DND-41 (cell line): Measurements from ENCODE around the gene ST8SIA1.
"Not testable (repeated sequence)": the region's sequence is repeated elsewhere in the genome, so short reads cannot be mapped to it uniquely, and the experiment has no call there.

ENCODE experiments used
- ATAC-seq: fragments of 200-7000 bp; cut with Tn5 transposase; 3 replicates; pipeline ENCODE4 v1.9.1; 2021; ENCODE audit warnings: low read depth; ENCODE audit not compliant: insufficient read depth
- DNase-seq: peaks from one replicate; pipeline ENCODE4 v3.0.0-alpha.2; 2020
- H2AFZ ChIP-seq: 2 replicates; pipeline ENCODE4 v1.6.0; 2012; ENCODE audit warnings: low read depth, low read length
- H3K27ac ChIP-seq: 2 replicates; pipeline ENCODE4 v1.5.1; 2012; ENCODE audit warnings: low read length, inconsistent platforms
- H3K27me3 ChIP-seq: fragments of 200-600 bp; sonication (generic); 2 replicates; pipeline ENCODE4 v1.6.0; 2012; ENCODE audit warnings: low read length, mild to moderate bottlenecking, inconsistent platforms; ENCODE audit not compliant: insufficient read depth, poor library complexity
- H3K36me3 ChIP-seq: 2 replicates; pipeline ENCODE4 v1.5.1; 2012; ENCODE audit warnings: low read length, inconsistent platforms; ENCODE audit not compliant: insufficient read depth
- H3K4me1 ChIP-seq: 2 replicates; pipeline ENCODE4 v1.5.1; 2012; ENCODE audit warnings: mild to moderate bottlenecking, low read length; ENCODE audit not compliant: insufficient read depth
- H3K4me2 ChIP-seq: 2 replicates; pipeline ENCODE4 v1.6.0; 2012; ENCODE audit warnings: mild to moderate bottlenecking, moderate library complexity, low read length, inconsistent platforms; ENCODE audit not compliant: insufficient read depth
- H3K4me3 ChIP-seq, 2 experiments: fragments of 200-600 bp in 1 of 2; shearing (Covaris generic) in 1 of 2; 2 replicates each; pipeline ENCODE4 v1.5.1; 2012 to 2016; ENCODE audit warnings: inconsistent platforms in 2 of 2, low read length in 2 of 2, mild to moderate bottlenecking in 2 of 2, low read depth in 1 of 2, moderate library complexity in 1 of 2
- H3K79me2 ChIP-seq: 2 replicates; pipeline ENCODE4 v1.6.0; 2012; ENCODE audit warnings: low read length, inconsistent platforms; ENCODE audit not compliant: insufficient read depth
- H3K9ac ChIP-seq: 2 replicates; pipeline ENCODE4 v1.6.0; 2012; ENCODE audit warnings: low read depth, mild to moderate bottlenecking, inconsistent platforms, low read length, moderate library complexity
- H3K9me3 ChIP-seq: 2 replicates; pipeline ENCODE4 v1.5.1; 2012; ENCODE audit warnings: low read length, moderate library complexity, mild to moderate bottlenecking, inconsistent platforms; ENCODE audit not compliant: insufficient read depth, severe bottlenecking
- H4K20me1 ChIP-seq: 2 replicates; pipeline ENCODE4 v1.6.0; 2012; ENCODE audit warnings: low read length; ENCODE audit not compliant: insufficient read depth
- CTCF ChIP-seq: IDR thresholded peaks from 2 replicates; pipeline ENCODE4 v1.5.1; 2012; ENCODE audit warnings: borderline replicate concordance, low read length, moderate library complexity, mild to moderate bottlenecking; ENCODE audit not compliant: poor library complexity, severe bottlenecking; ENCODE audit errors: extremely low read depth
- EZH2 ChIP-seq: IDR thresholded peaks from 3 replicates; pipeline ENCODE4 v1.6.1; 2012; ENCODE audit warnings: borderline replicate concordance, low read depth, mild to moderate bottlenecking, moderate library complexity, low read length, inconsistent platforms; ENCODE audit not compliant: severe bottlenecking

The ST8SIA1 gene

GRCh38 chr12:22334410-22335100, at the start of gene ST8SIA1:
TSS of gene ST8SIA1 (minus strand) at chr12:22334707. CDS start at chr12:22334232, 475 bp downstream.
- no peaks in the 10 kb centered on the region for H3K27me3 ChIP-seq
- no peak within 1 kb of the TSS for H3K4me3 ChIP-seq
- no peak for DNase-seq
- H4K20me1 ChIP-seq: no peaks in the 10 kb centered on the region
- no peak for TF ChIP-seq EZH2
- no peak for TF ChIP-seq CTCF
- H3K36me3 ChIP-seq: no peaks in the 10 kb centered on the region
- no peaks in the 10 kb centered on the region for H3K9me3 ChIP-seq
- H3K4me2 ChIP-seq: no peak within 1 kb of the TSS
- H3K79me2 ChIP-seq: no peaks in the 10 kb centered on the region
- H3K9ac ChIP-seq: no peak within 1 kb of the TSS
- no peak within 1 kb of the TSS for H3K27ac ChIP-seq
- H3K4me1 ChIP-seq: no peaks in the 10 kb centered on the region
- no peak within 1 kb of the TSS for H2AFZ ChIP-seq
- ATAC-seq: no peak

DNA sequence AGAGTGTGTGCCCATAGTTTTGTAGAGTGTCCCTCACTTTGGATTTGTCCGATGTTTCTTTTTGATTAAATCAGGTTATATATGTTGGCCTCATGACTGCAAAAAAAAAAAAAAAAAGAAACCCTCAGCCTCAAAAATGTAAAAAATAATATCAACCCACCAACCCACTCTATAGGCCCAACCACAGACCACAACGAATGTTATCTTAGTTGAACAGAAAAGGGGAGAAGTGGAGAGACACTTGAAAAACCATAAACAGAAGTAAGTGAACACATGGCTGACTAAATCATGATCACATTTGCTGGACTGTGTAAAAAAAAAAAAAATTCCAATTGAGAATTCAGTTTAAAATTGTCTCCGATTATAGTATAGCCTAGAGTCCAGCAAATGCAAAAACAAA, 45.5 kb upstream of the ST8SIA1 start:
- H3K27ac ChIP-seq: no peak overlapping the region

DNA sequence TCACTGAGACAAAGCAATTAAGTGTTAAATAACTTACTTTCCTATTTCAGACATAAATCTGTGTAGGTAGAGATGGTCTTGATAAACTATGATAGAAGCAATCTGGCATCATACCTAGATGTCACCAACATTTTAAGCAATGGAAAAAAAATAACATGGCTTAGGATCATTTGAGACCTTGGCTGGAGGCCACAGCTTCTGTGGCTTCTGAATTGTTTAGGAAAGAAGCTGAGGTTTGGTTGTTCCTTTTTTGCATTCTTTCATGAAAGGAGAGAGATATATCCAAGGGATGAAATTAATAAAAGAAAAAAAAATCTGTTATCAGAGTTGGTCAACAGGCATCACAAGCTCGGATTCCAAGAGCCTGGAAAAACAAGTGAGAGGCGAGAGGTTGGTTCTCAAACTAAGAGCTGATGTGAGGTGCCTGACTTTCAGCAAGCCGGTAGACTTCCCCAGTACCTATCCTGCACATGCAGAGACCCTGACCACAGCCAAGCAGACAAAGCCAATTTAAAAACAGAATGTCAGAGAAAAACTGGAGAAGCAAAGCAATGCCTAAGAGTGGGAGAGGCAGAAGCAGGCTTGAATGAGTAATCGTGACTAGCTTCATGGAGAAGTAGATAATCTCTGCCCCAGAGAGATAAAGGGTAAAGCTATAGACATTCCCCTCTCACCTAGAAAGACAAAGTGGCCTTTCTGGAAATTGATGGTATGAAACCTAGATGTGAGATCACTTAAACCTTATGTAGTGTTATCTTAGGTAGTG, 43.4 kb upstream of the ST8SIA1 start:
- no peak overlapping the region for H3K4me2 ChIP-seq
- DNase-seq: no peak
- H3K27ac ChIP-seq: no peak overlapping the region
- H3K27me3 ChIP-seq: no peaks in the 10 kb centered on the region
- ATAC-seq: no peak
- H3K36me3 ChIP-seq: no peaks in the 10 kb centered on the region
- H3K79me2 ChIP-seq: no peaks in the 10 kb centered on the region
- H4K20me1 ChIP-seq: no peaks in the 10 kb centered on the region
- no peak overlapping the region for H3K9ac ChIP-seq
- H3K4me1 ChIP-seq: no peaks in the 10 kb centered on the region
- no peak for TF ChIP-seq CTCF
- no peak overlapping the region for H2AFZ ChIP-seq
- no peak overlapping the region for H3K4me3 ChIP-seq
- H3K9me3 ChIP-seq: no peaks in the 10 kb centered on the region

More for the DNA sequence above, 45.5 kb upstream of the ST8SIA1 start:
- no peak for ATAC-seq
- H3K36me3 ChIP-seq: no peaks in the 10 kb centered on the region
- no peaks in the 10 kb centered on the region for H3K4me1 ChIP-seq
- H3K9ac ChIP-seq: no peak overlapping the region
- H4K20me1 ChIP-seq: no peaks in the 10 kb centered on the region
- H3K4me3 ChIP-seq: no peak overlapping the region
- TF ChIP-seq CTCF (no peak), EZH2 (no peak)
- DNase-seq: no peak
- H3K27me3 ChIP-seq: no peaks in the 10 kb centered on the region
- no peak overlapping the region for H3K4me2 ChIP-seq
- no peaks in the 10 kb centered on the region for H3K79me2 ChIP-seq
- no peaks in the 10 kb centered on the region for H3K9me3 ChIP-seq
- no peak overlapping the region for H2AFZ ChIP-seq

GRCh38 chr12:22376596-22377150, 42.2 kb upstream of the ST8SIA1 start:
- ATAC-seq: not testable (repeated sequence)

More at GRCh38 chr12:22376596-22377150, 42.2 kb upstream of the ST8SIA1 start:
- not testable (repeated sequence) for H3K4me3 ChIP-seq, H3K9me3 ChIP-seq, H3K9ac ChIP-seq, H3K27ac ChIP-seq, H3K4me1 ChIP-seq, H3K36me3 ChIP-seq, H4K20me1 ChIP-seq, H2AFZ ChIP-seq, H3K4me2 ChIP-seq, H3K27me3 ChIP-seq, DNase-seq, H3K79me2 ChIP-seq
